Endothelial cell (in vitro differentiated cells): ENCODE data around the gene SSBP3. TPM values are rescaled to one million over a fixed set of nuclear protein-coding genes. Genes with fewer than 3 reads are reported as not detected.

Experiments used
- DNase-seq: peaks from one replicate; pipeline ENCODE4 v3.0.0; 2021; ENCODE audit warnings: low spot score
- H3K27ac Mint-ChIP-seq: one replicate; pipeline ENCODE4 v1.8.0; 2021; ENCODE audit warnings: mixed read lengths, inconsistent platforms; ENCODE audit not compliant: unreplicated experiment
- H3K27me3 Mint-ChIP-seq: one replicate; pipeline ENCODE4 v1.8.0; 2021; ENCODE audit warnings: mild to moderate bottlenecking, moderate library complexity, mixed read lengths, inconsistent platforms; ENCODE audit not compliant: unreplicated experiment
- H3K36me3 Mint-ChIP-seq: one replicate; pipeline ENCODE4 v1.8.0; 2021; ENCODE audit warnings: mild to moderate bottlenecking, low read depth, mixed read lengths, inconsistent platforms; ENCODE audit not compliant: unreplicated experiment
- H3K4me1 Mint-ChIP-seq: one replicate; pipeline ENCODE4 v1.8.0; 2021; ENCODE audit warnings: mild to moderate bottlenecking, mixed read lengths, inconsistent platforms; ENCODE audit not compliant: unreplicated experiment
- H3K4me3 Mint-ChIP-seq: one replicate; pipeline ENCODE4 v1.8.0; 2021; ENCODE audit warnings: mild to moderate bottlenecking, mixed read lengths, inconsistent platforms; ENCODE audit not compliant: unreplicated experiment
- H3K9me3 Mint-ChIP-seq: one replicate; pipeline ENCODE4 v1.8.0; 2021; ENCODE audit warnings: mixed read lengths, inconsistent platforms; ENCODE audit not compliant: unreplicated experiment
- total RNA-seq: library from RNA; stranded (reverse); fragmentation: NEBNext Ultra II Directional; extraction: Animal tissue kit (Norgen Biotek cat#: 25700); gene quantifications from one replicate; pipeline ENCODE4 v1.2.1, GENCODE V29; 2021; ENCODE audit not compliant: unreplicated experiment
- TF ChIP-seq, protein P1 (sequence below): fragments of 200-600 bp; sonication (generic); IDR thresholded peaks from one replicate; pipeline ENCODE4 v1.5.0; 2021; ENCODE audit warnings: antibody characterized with exemption; ENCODE audit not compliant: unreplicated experiment

The SSBP3 gene
- total RNA-seq, 1 donor from 2014 or later, result 142 TPM

DNA sequence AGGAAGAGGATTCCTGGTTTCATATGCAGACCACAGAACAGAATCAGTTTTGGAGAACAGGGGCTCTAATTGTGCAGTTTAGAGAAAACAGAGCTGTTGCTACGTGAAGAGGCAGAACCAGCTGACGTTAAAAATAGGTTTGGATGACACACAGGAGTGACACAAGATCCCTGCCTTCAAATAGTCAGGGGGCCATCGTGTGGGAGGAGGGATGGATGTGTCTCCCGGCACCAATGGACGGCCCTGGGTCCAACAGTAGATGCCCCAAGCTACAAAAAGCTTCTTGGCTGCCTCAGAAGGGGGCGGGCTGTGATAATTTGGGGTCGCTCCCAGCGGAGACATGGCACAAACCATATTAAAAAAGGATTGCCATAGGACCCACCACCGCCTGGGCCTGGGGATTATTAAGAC is 118.4 kb downstream of the SSBP3 start:
- no peaks in the 10 kb centered on the region for H3K36me3 Mint-ChIP-seq
- no peak overlapping the region for H3K27ac Mint-ChIP-seq
- H3K4me3 Mint-ChIP-seq, result no peak overlapping the region
- H3K27me3 Mint-ChIP-seq, result peaks cover 2% of the 10 kb centered on the region
- TF ChIP-seq, protein P1, sequence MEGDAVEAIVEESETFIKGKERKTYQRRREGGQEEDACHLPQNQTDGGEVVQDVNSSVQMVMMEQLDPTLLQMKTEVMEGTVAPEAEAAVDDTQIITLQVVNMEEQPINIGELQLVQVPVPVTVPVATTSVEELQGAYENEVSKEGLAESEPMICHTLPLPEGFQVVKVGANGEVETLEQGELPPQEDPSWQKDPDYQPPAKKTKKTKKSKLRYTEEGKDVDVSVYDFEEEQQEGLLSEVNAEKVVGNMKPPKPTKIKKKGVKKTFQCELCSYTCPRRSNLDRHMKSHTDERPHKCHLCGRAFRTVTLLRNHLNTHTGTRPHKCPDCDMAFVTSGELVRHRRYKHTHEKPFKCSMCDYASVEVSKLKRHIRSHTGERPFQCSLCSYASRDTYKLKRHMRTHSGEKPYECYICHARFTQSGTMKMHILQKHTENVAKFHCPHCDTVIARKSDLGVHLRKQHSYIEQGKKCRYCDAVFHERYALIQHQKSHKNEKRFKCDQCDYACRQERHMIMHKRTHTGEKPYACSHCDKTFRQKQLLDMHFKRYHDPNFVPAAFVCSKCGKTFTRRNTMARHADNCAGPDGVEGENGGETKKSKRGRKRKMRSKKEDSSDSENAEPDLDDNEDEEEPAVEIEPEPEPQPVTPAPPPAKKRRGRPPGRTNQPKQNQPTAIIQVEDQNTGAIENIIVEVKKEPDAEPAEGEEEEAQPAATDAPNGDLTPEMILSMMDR, result no peak
- H3K9me3 Mint-ChIP-seq, result no peaks in the 10 kb centered on the region
- H3K4me1 Mint-ChIP-seq, result peaks cover 27% of the 10 kb centered on the region
- DNase-seq, result no peak

DNA sequence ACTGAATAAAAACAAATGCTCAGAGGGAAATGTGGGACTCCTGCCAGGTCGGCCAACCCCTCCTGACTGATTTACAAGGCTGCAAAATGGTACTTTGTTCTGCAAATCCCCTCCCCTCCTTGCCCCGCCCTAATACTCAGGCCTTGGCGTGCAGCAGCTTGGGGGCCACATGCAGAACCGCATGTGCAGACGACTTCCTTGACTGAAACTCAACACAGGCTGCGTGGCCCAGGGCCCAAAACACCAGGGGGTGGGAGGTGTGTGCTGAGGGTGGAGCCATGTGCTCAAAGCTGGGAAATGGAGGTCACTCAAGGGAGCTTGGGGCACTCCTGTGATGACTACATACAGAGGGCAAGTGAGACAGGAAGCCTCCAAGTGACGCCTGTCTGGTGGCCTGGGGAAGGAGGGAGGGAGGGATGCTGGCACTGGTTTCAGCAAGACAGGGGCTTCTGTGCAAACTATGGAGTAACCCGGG is 119.0 kb downstream of the SSBP3 start:
- no peaks in the 10 kb centered on the region for H3K36me3 Mint-ChIP-seq

DNA sequence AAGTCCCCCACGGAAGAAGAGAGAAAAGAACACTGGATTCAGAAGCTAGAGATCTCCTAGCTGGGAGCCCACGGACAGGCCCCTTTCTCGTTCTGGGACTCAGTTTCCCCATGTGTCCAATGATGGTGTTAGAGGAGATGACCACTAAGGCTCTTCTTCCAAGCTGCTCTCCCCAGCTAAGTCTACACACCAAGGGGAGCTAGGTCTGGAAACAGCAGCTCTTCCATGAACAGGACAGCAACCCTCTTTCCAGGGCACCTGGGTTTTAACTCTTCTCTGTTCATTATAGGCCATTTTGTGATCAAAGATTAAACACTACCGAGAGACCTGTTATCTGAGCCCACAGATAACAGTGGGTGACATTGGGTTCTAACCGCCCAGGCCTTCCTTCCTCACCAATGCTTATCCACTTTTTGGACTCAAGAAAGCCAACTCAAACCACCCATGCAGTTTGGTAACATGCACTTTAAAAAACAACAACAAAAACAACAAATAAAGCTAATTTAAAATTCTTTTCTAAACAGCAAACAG is 120.3 kb downstream of the SSBP3 start:
- Mint-ChIP-seq H3K27ac (no peak overlapping the region), H3K4me1 (peaks cover 15% of the 10 kb centered on the region)
- TF ChIP-seq, protein P1, result no peak

More for the DNA sequence above, 119.0 kb downstream of the SSBP3 start:
- no peak overlapping the region for H3K27ac Mint-ChIP-seq
- TF ChIP-seq, protein P1, result no peak
- H3K9me3 Mint-ChIP-seq, result no peaks in the 10 kb centered on the region
- H3K27me3 Mint-ChIP-seq, result peaks cover 2% of the 10 kb centered on the region
- DNase-seq, result no peak
- peaks cover 22% of the 10 kb centered on the region for H3K4me1 Mint-ChIP-seq
- no peak overlapping the region for H3K4me3 Mint-ChIP-seq

DNA sequence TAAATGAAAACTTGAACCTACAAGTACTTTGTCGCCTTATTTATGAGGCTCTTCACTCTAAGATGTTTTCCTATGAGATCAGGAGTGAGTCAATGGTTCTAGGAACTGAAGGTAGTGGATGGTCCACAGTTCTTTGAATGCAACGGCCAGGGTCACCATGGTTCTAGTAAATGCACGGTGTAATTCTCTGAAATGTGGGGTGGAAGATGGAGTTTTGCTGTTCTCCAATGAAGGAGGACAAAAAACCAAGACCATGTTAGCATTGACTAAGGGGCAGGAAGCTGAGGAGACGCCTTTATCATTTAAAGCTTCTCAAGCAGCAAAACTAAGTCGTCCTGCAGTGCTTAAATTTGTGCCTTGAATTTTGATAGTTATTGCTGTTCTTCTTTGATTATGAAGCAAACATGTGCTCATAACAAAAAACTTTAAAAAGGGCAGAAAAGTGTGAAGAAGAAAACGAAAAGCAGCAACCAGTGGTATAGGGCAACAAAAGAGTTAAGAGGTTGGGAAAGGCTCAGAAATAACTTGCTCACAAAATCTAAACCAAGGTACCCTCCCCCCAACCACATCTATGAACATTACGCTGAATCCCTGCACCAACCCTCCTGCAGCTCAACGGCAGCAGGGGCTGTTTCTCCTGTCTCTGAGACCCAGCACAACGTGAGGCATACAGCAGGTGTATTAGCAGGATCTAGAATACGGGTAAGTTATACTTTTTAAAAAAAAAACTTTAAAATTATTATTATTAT is 121.2 kb downstream of the SSBP3 start:
- peaks cover 10% of the 10 kb centered on the region for H3K36me3 Mint-ChIP-seq
- TF ChIP-seq, protein P1, result no peak
- no peaks in the 10 kb centered on the region for H3K9me3 Mint-ChIP-seq
- H3K4me1 Mint-ChIP-seq, result peaks cover 16% of the 10 kb centered on the region
- peaks cover 7% of the 10 kb centered on the region for H3K27me3 Mint-ChIP-seq
- H3K27ac Mint-ChIP-seq, result no peak overlapping the region
- DNase-seq, result no peak
- no peak overlapping the region for H3K4me3 Mint-ChIP-seq

More for the DNA sequence above, 120.3 kb downstream of the SSBP3 start:
- Mint-ChIP-seq H3K36me3 (peaks cover 1% of the 10 kb centered on the region), H3K9me3 (no peaks in the 10 kb centered on the region), H3K27me3 (peaks cover 2% of the 10 kb centered on the region), H3K4me3 (no peak overlapping the region)
- no peak for DNase-seq
